Right renal pelvis (tissue), 4 donors: Measurements from ENCODE around the gene NT5C2. TPM values are rescaled to one million over a fixed set of nuclear protein-coding genes. Genes with fewer than 3 reads are reported as not detected.
"Not testable (repeated sequence)": the region's sequence is repeated elsewhere in the genome, so short reads cannot be mapped to it uniquely, and the experiment has no call there.

Experiments used
- DNase-seq, 4 donors: peaks; one replicate each; pipeline ENCODE4 v3.0.0-alpha.2; 2013; ENCODE audit warnings: low read depth in 4 of 4, low spot score in 3 of 4, missing footprints in 1 of 4
- polyA plus RNA-seq, 4 donors: library from polyadenylated mRNA; unstranded; fragments of 120-200 nt; gene quantifications; one replicate each; pipeline ENCODE4 v1.2.1, GENCODE V29; 2013; ENCODE audit not compliant: insufficient read length in 4 of 4

Gene NT5C2
- polyA plus RNA-seq, 4 donors = 87.2 to 120 (median 114) TPM

DNA sequence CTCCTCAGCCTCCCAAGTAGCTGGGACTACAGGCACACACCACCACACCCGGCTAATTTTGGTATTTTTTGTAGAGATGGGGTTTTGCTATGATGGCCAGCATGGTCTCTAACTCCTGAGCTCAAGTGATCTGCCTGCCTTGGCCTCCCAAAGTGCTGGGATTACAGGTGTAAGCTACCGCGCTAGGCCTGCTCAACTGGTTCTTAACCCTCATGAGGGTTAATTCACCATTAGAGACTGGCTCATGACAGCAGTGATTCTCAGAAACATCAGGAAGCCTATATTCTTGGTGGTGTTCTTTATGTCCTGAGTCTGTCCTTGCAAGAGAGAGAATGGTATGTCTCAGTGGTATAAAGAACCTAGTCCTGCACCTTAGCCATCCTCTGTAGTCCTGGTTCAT lies 10.4 kb upstream of the NT5C2 start:
- no peak for DNase-seq

DNA sequence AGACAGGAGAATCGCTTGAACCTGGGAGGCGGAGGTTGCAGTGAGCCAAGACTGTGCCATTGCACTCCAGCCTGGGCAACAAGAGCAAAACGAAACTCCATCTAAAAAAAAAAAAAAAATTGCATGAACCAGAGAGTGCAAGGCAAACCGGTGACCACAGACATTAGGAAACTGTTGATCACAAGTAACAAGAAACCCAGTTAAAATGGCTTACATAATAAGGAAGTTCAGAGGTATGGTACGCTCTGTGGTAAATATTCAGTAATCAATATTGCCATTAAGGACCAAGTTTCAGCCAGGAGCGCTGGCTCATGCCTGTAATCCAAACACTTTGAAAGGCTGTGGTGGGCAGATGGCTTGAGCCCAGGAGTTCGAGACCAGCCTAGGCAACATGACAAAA lies 9.2 kb upstream of the NT5C2 start:
- DNase-seq = no peak

DNA sequence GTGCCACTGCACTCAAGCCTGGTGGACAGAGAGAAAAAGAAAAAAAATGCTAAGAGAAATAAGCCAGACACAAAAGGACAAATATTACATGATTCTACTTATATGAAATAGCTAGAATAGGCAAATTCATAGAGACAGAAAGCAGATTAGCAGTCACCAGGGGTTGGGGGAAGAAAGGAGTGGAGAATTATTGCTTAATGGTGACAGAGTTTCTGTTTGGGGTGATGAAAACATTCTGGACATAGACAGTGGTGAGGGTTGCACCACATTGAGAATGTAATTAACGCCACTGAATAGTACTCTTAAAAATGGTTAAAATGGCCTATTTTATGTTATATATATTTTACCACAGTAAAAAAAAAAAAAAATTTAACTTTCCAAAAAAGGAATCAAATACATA lies 6.4 kb upstream of the NT5C2 start:
- DNase-seq = no peak

DNA sequence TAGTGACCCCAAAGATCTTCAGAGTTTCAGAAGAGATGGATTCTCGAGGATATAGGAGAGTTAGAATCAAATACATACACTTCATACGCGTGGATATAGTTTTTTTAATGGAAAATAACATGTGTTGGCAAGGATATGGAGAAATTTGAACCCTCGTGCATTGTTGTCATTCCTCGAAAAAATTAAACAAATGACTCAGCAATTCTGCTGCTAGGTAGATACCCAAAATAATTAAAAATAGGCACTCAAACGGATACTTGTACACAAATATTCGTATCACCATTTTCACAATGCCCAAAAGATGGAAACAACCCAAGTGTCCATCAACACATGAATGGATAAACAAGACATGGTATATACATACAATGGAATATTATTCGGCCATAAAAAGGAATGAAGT lies 5.6 kb upstream of the NT5C2 start:
- DNase-seq = no peak

DNA sequence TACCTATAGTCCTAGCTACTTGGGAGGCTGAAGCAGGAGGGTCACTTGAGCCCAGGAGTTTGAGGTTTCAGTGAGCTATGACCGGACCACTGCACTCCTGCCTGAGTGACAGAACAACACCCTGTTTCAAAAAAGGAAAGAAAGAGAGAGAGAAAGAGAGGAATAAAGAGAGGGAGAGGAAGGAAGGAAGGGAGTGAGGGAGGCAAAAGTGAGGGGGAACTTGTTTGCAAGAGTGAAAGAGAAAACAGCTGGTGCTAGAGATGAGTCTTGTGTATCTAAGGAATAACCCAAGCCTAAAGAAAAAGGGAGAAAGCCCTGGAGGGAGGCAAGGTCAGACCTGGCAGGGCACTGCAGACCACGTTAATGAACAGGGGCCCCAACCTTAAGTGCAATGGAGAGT lies 4.8 kb upstream of the NT5C2 start:
- no peak for DNase-seq

DNA sequence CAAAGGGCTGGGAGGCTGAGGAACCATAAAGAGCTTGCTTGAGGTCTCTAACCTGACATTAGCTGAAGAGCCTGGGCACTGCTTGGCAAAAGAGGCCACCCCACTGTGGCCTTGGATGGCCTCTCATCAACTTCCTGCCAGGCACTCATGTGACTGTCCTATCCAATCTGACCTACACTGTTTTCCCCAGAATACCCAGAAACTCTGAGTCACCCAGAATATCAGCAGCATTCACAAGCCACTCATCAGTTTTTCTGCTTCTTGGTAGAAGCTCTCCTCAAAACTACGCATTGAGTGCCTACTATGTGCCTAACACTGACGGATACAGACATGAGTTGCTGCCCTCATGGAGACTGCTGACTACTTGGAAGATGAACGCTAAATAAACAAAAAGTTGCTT lies 4.1 kb upstream of the NT5C2 start:
- no peak for DNase-seq

DNA sequence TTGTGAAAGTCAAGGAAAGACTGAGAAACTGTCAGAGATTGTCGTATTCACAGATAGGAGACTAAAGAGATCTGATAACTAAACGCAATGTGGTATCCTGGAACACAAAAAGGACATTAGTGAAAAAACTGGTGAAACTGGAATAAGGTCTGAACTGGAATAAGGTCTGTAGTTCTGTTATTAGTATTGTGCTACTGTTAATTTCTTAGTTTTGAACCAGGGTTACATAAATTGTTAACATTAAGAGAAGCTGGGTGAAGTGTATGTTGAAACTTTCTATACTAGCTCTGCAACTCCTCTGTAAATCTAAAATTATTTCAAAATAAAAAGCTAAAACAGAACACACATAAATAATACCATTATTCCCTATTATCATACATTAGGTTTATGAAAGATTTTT lies 3.4 kb upstream of the NT5C2 start:
- no peak for DNase-seq

DNA sequence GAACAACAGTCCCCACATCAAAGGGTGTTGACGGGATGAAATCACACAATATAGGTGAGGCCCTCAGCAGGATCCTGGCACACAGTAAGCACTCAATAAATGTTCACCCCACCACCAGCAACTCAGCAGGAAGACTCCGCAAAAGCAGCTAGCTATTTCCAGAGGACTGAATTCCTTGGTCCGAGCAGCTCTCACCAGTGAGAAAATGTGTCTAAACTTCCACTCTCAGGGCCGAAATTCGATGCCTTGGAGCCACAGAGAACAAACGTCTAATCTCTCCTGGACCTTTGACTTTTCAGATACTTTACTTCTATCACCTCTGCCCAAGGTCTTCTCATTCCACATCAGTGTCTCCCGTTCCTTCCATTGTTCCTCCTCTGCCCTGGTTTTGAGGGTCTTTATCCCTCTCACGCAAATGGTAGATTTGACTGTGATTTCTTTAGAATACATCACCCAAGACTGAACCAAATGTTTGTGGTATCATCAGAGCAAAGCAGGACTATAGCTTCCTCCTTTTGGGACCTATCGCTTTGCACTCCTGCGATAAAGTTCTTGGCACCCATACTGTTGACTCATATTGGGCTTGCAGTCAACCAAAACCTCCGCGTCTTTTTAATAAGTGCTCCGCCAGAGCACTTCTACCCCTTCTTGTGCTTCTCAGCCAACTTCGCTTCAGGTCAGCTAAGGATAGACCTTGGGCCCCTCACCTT lies 903 bp upstream of the NT5C2 start:
- no peak for DNase-seq

DNA sequence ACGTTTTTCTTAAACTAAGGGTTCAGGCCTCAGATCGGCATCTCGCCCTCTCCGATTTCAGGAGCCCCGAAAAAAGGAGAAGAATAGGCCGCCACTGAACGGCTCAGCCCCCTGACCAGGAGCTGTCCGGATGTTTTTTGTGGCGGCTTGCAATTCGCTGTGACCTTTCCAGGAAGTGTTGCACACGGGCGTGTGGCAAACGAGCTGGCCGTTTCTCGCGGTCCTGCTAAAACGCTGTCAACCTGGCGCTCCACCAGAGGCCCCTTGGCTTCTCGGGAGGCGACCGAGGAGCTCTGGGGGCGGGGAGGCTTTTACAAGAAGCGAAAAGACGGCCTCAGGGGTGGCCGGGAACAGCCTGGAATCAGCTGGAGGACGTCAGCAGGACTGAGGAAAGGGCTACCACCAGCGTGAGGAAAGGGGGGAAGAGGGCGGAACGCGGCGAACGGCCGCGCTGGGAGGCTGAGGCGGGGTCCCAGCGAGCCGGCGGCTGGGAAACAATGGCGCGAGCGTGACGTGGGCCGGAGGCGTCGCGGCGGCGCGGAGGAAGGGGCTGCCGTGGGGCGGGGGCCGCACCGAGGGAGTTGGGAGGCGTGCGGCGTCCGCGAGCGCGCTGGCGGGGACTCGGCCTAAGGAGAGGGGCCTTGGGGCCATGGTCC lies 493 bp downstream of the NT5C2 start:
- DNase-seq = peak; percentile 58 to 72 (median 62)

DNA sequence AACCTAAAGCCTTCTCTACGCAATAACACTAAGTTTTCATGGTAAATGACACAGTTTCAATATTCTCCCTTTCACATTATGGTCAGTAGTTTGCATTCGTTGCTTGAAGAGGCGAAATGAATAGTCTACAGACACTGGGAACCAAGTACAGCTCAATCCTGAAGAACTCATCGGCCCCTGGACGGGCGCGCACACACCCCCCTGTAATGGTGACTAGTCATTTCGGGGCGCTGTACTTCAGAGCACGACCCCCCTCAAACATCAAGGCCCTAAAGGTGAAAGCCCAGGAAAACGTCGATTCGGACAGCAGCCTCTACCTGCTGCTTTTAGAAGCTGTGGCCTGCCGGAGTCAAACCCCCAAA lies 1.0 kb downstream of the NT5C2 start:
- no peak for DNase-seq

DNA sequence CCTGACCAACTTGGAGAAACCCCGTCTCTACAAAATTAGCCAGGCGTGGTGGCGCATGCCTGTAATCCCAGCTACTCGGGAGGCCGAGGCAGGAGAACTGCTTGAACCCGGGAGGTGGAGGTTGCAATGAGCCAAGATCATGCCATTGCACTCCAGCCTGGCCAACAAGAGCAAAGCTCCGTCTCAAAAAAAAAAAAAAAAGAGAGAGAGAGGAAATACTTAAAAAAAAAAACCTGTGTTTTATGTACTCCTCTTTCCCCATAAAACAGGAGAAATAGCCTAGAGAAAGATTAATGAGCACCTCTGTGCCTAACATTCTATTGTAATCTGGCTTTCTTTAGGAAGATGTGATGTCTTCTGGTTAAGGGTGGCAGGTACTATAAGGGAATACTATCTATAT lies 1.9 kb downstream of the NT5C2 start:
- DNase-seq = not testable (repeated sequence)

DNA sequence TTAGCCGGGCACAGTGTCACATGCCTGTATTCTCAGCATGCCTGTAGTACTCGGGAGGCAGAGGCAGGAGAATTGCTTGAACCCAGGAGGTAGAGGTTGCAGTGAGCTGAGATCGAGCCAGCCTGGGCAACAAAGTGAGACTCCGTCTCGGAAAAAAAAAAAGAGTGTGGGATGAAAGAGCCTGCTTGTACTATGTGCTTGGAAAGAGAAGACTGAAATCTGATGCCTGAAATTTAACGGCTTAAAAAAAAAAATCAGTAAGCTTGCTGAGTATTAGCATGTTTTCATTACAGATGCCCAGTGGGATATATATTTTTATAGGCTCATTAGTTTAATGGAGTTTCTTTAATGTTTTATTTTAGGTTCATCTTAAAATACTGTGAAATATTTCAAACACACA lies 4.2 kb downstream of the NT5C2 start:
- DNase-seq = peak in 2 of 4 donors; percentile 30 to 46

DNA sequence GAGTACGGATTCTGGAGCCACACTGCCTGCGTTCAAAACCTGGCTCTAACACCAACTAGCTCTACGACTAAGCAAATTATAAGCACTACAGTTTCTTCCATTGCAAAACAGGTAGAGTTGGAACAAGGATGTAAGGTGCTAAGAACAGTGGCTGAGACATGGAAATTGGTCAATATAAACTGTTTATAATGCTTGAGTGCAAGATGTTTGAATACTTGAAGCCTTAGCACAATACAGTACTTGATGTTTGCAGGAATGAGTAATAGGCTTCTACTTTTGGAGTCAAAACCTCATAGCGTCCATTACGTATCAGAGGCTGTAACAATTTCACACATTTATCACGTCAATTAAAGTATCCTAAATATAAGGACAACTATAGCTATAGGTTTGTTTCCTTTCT lies 6.9 kb downstream of the NT5C2 start:
- DNase-seq = no peak

DNA sequence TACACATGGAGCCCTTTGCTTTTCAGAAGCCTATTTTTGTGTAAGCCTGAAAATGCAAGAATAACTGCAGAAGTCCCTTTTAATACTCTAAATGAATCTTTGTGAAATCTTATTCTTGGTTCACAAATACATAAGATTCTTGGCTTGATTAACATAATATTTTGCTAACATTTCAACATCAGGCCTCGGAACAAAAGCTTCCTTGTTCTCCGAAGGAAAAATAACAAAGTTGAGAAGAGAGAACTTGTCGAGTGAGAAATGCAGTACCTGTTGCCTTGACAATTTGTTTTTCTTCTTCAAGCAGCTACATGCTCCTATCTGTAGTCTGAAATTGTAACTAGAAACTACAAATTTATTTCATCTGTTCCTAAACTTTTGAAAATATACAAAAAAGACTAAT lies 8.5 kb downstream of the NT5C2 start:
- DNase-seq = no peak

DNA sequence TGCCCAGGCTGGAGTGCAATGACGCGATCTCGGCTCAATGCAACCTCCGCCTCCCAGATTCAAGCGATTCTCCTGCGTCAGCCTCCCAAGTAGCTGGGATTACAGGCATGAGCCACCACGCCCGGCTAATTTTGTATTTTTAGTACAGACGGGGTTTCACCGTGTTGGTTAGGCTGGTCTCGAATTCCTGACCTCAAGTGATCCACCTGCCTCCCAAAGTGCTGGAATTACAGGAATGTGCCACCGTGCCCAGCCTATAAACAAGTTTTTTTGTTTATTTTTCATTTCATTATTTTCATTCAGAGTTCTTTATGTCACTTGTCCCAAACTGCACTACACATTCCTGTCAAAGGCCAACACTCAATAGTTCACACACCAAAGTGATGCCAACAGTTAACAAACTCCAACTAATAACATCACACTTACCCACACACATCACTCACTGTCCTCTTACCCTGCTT lies 9.1 kb downstream of the NT5C2 start:
- not testable (repeated sequence) for DNase-seq

DNA sequence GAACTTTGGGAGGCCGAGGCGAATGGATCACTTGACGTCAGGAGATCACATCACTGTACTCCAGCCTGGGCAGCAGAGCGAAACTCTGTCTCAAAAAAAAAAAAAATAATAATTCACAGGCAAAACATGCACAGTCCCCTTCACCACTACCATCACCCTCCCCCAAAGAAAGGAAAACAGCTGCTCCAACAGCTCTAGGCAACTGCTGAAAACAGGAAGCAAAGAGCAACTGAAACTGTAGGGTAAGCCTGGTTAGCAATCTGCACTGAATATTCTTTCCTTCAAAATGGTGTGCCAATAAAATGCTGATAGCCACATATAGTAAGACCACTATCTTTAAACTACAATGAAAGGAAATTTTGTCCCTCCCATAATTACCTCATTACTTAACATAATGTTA lies 11.8 kb downstream of the NT5C2 start:
- no peak for DNase-seq

DNA sequence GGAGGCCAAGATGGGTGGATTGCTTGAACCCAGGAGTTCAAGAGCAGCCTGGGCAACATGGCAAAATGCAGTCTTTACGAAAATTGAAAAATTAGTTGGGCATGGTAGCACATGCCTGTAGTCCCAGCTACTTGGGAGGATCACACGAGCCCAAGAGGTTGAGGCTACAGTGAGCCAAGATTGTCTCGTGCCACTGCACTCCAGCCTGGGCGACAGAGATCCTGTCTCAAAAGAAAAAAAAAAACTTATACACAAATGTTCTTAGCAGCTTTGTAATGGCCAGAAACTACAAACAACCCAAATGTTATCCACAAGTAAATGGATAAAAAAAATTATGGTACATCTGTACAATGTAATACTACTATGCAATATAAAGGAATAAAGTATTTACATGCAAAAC lies 12.6 kb downstream of the NT5C2 start:
- DNase-seq = no peak

DNA sequence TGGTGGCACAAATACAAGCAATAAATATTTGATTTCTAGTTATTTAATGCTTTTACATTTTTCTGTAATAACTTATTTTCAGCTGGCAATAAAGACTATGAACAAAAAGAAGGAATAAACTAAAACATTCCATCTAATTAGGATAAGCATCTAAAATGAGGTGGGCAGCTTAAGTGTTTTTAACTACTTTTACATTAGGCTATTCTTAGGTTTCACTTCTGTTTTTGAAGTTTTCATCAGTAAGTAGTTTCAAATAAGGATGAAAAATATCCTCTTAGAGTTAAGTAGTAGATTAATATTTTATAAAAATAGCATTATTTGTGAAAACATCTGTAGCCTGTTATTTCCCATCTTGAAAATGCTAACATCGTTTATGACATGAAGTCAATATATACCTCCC lies 15.9 kb downstream of the NT5C2 start:
- DNase-seq = no peak

DNA sequence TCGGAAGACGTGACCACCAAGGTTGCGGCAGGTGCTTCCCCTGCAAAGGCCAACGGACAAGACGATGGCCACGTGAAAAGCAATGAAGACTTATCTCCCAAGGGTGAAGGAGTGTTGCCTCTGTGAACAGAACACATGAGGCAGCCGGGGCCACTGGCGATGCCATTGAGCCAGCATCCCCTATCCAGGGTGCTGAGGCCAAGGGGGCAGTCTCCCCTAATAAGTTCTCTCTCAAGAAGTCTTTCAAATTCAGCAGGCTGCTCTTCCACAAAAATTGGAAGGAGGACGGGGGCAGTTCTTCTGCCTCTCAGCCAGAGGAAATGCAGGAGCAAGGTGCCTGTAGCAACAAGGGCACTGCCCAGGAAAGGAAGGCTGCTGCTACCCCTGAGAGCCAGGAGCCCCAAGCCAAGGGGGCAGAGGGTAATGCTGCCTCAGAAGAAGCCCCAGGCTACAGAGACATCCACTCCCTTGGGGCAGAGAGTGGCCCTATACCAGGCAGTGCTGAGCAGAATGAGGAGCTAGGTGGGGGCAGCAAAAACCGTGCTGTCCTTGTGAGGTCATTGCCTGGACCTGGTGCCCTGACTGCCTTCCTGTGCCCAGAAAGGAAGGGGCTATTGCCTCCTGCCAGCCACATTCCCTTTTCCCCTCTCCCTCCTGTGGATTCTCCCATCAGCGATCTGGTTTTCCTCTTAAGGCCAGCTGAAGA lies 17.3 kb downstream of the NT5C2 start:
- DNase-seq = no peak

DNA sequence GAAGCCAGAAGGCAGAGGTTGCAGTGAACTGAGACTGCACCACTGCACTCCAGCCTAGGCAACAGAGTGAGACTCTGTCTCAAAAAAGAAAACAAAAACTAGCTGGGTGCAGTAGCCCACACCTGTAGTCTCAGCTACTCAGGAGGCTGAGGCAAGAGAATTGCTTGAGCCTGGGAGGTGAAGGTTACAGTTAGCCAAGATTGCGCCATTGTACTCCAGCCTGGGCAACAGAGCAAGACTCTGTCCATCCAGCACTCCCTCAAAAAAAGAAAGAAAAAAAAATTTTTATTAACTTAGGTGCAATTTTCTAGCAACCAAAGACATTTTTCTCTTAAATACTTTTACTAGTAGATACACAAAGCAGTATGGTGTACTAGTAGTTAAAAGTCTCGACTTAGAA lies 18.7 kb downstream of the NT5C2 start:
- DNase-seq = not testable (repeated sequence)

DNA sequence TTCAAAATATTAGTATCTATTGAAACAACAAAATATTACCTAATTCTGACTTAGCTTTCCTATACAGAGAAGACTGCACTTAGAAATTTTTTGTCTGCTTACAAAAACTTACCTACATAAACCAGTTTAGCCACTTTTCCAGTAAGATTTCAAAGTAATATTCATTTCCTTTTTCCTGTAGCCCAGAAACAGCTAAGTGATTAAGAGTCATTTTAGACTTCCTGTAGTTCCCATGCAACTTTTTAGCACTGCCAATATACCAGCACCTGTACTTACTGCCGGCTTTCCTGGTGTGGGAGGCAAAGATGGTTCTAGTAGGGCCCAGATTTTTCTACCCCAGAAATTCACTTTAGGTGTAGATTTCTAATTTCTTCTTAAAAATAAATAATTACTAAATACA lies 21.8 kb downstream of the NT5C2 start:
- no peak for DNase-seq

DNA sequence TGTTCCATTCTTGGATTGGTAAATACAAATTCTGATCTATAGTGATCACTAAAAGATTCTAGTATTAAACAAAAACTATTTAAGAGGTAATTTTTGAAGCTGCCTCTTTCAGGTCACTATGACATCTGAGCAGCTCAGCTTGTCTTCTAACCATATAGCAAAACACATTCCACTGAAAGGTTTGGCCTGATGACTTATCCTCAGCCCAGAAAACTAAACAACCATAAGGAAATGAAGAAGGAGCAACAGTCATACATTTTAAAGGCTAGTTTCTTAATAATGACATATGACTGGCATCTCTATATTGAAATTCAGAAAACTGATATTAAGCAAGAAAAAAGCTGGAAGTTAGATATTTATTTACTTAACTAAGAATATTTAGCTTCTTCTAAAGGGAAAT lies 24.6 kb downstream of the NT5C2 start:
- no peak for DNase-seq
